Measurements from ENCODE around the gene PSMB10. TPM values are rescaled to one million over a fixed set of nuclear protein-coding genes. Genes with fewer than 3 reads are reported as not detected.
"Not testable (repeated sequence)": the region's sequence is repeated elsewhere in the genome, so short reads cannot be mapped to it uniquely, and the experiment has no call there.

PSMB10 gene
- total and polyA plus RNA-seq, 3 experiments from 2014 or later = 176 to 518 (median 189) TPM

- no peaks in the 10 kb centered on the region for H3K36me3 ChIP-seq (ENCODE audit: insufficient read depth, low read length)
- ChIA-PET CTCF (no interaction called here), POLR2A (no interaction called here)
- Mint-ChIP-seq H3K27ac (peak overlapping the region in 7 of 8 donors; percentile 15 to 88 (median 54)), H3K4me3 (no peak overlapping the region), H3K4me1 (peaks cover 20 to 50% (median 29%) of the 10 kb centered on the region in 3 donors), H3K36me3 (peaks cover 0 to 62% (median 7%) of the 10 kb centered on the region in 3 donors), H3K9me3 (no peaks in the 10 kb centered on the region), H3K27me3 (no peaks in the 10 kb centered on the region)
- no peaks in the 10 kb centered on the region for H3K9me3 ChIP-seq (ENCODE audit: low read length)
- no peak for DNase-seq
- H3K27ac ChIP-seq (ENCODE audit: low read depth, low read length) = no peak overlapping the region
- H3K4me3 ChIP-seq (ENCODE audit: low read length) = no peak overlapping the region
- no peaks in the 10 kb centered on the region for H3K27me3 ChIP-seq (ENCODE audit: insufficient read depth, low read length, poor library complexity, severe bottlenecking)
- peaks cover 5% of the 10 kb centered on the region for H3K4me1 ChIP-seq (ENCODE audit: insufficient read depth, low read length)
Measured at GRCh38 chr16:67917140-67917851, 19.4 kb downstream of the PSMB10 start.

DNA sequence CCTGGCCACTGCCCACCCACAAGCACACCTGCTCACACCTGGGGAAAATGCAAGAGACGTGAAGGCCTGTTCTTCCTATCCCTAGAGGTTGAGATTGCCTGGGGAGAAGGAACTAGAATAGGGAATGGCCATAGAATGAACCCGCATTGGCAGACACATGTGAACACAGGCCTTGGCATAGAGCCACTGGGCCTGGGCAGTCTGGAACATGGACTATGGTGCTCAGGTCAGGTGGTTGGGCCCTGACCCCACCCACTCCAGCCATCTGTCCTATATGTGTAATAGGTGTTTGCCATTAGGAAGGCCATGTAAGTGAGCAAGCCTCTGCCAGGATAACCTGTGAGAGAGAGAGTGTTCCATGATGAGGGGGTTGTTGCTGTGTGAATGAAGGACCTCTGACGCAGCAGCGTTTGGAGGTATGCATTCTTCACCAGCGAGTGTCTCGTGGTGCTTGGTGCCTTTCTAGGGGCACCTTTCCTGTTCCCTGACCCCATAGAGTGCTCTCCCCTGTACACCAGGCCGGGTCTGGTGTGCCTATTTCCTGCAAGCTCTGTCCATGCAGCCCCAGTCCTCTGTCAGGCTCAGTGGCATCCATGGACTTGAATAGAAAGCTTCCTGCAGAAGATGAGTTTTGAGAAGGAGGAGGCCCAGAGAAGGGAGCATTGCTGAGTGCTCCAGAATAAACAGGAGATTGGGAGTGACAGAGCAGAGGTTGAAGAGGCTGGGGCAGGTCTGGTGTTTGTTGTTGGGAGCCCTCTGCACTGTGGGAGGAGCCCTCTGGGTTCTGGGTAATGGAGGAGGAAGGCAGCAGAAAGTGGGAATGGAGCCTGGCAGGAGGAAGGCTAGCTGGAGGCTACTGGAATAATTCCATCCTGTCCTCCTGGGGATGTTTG is 20.6 kb downstream of the PSMB10 start:
- Mint-ChIP-seq H3K27me3 (no peaks in the 10 kb centered on the region), H3K9me3 (no peaks in the 10 kb centered on the region), H3K27ac (peak overlapping the region in 5 of 8 donors; percentile 17 to 86 (median 42)), H3K36me3 (peaks cover 0 to 60% (median 5%) of the 10 kb centered on the region in 3 donors), H3K4me3 (no peak overlapping the region), H3K4me1 (peaks cover 20 to 51% (median 31%) of the 10 kb centered on the region in 3 donors)
- Histone ChIP-seq H3K36me3 (ENCODE audit: insufficient read depth, low read length) (no peaks in the 10 kb centered on the region), H3K4me1 (ENCODE audit: insufficient read depth, low read length) (peaks cover 5% of the 10 kb centered on the region), H3K9me3 (ENCODE audit: low read length) (no peaks in the 10 kb centered on the region), H3K27ac (ENCODE audit: low read depth, low read length) (peak overlapping the region; percentile 6), H3K4me3 (ENCODE audit: low read length) (no peak overlapping the region), H3K27me3 (ENCODE audit: insufficient read depth, low read length, poor library complexity, severe bottlenecking) (no peaks in the 10 kb centered on the region)
- CTCF ChIA-PET = interaction anchor here (1.1 kb wide), 1 partner anchor 73 kb away, joined by 3 read pairs; no protein-coding TSS in a partner anchor
- no peak for DNase-seq
- POLR2A ChIA-PET = no interaction called here

- H3K4me1 ChIP-seq (ENCODE audit: insufficient read depth, low read length); DNase-seq; H3K4me3 Mint-ChIP-seq; H3K27ac ChIP-seq (ENCODE audit: low read depth, low read length); H3K9me3 Mint-ChIP-seq; H3K36me3 ChIP-seq (ENCODE audit: insufficient read depth, low read length); H3K4me3 ChIP-seq (ENCODE audit: low read length); H3K9me3 ChIP-seq (ENCODE audit: low read length); H3K27me3 Mint-ChIP-seq; POLR2A ChIA-PET; H3K27me3 ChIP-seq (ENCODE audit: insufficient read depth, low read length, poor library complexity, severe bottlenecking): not testable (repeated sequence)
- peak overlapping the region in 3 of 8 donors; percentile 17 to 47 (median 42) for H3K27ac Mint-ChIP-seq
- CTCF ChIA-PET = interaction anchor here (1.1 kb wide), 1 partner anchor 72 kb away, joined by 3 read pairs; no protein-coding TSS in a partner anchor
- H3K4me1 Mint-ChIP-seq = peaks cover 20 to 54% (median 30%) of the 10 kb centered on the region in 3 donors
- peaks cover 0 to 62% (median 5%) of the 10 kb centered on the region in 3 donors for H3K36me3 Mint-ChIP-seq
Measured at GRCh38 chr16:67915496-67915769, 21.2 kb downstream of the PSMB10 start.

DNA sequence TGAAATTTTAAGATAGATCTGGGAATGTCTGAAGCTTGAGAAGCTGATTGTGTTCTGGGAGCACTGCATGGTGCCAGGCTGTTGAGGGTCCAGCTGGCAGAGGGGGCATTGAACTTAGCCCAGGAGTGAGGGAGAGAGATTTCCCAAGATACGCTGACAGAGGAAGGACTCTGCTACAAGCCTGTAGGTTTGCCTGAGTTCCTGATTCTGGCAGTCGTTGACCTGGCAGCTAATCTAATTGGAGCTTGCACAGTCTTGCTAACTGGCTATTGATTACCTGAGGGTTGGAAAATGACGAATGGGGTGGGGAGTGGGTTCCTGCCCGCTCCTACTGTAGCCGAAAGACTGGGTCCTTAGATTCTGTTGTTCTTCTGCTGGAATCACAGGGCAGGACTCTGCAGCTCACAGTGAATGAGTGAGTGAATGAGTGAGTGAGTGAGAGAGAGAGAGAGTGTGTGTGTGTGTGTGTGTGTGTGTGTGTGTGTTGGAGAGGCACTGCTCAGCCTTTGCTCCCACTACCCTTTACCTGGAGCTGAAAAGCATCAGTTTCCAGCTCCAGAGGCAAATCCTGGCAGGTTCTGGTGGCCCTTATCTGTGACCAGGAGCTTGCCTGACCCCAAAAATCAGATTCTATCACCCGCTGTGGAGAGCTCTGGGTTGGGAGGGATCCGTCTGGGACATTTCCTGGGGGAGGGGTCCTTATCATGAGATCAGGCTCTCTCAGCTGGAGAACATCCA is 21.7 kb downstream of the PSMB10 start:
- peaks cover 23 to 53% (median 30%) of the 10 kb centered on the region in 3 donors for H3K4me1 Mint-ChIP-seq
- ChIA-PET POLR2A (no interaction called here), CTCF (interaction anchor here (1.0 to 1.4 kb wide), 3 partner anchors 10 to 71 kb away, joined by 3 to 5 read pairs (median 4); no protein-coding TSS in a partner anchor)
- Histone ChIP-seq H3K4me3 (ENCODE audit: low read length) (no peak overlapping the region), H3K36me3 (ENCODE audit: insufficient read depth, low read length) (peaks cover 4% of the 10 kb centered on the region), H3K27ac (ENCODE audit: low read depth, low read length) (no peak overlapping the region), H3K27me3 (ENCODE audit: insufficient read depth, low read length, poor library complexity, severe bottlenecking) (no peaks in the 10 kb centered on the region), H3K4me1 (ENCODE audit: insufficient read depth, low read length) (peaks cover 5% of the 10 kb centered on the region), H3K9me3 (ENCODE audit: low read length) (no peaks in the 10 kb centered on the region)
- no peak for DNase-seq
- H3K27ac Mint-ChIP-seq = peak overlapping the region in 4 of 8 donors; percentile 47 to 70 (median 62)
- H3K4me3 Mint-ChIP-seq = no peak overlapping the region
- no peaks in the 10 kb centered on the region for H3K9me3 Mint-ChIP-seq
- no peaks in the 10 kb centered on the region for H3K27me3 Mint-ChIP-seq
- H3K36me3 Mint-ChIP-seq = peaks cover 0 to 64% (median 5%) of the 10 kb centered on the region in 3 donors

GRCh38 chr16:67910158-67910557 is 26.5 kb downstream of the PSMB10 start:
- Mint-ChIP-seq H3K36me3 (peaks cover 0 to 42% (median 10%) of the 10 kb centered on the region in 3 donors), H3K27me3 (no peaks in the 10 kb centered on the region), H3K4me1 (peaks cover 11 to 24% (median 17%) of the 10 kb centered on the region in 3 donors), H3K9me3 (no peaks in the 10 kb centered on the region), H3K27ac (peak overlapping the region in 1 of 8 donors; percentile 60), H3K4me3 (no peak overlapping the region)
- ChIA-PET CTCF (interaction anchor here (1.0 to 2.2 kb wide), 2 partner anchors 18 to 94 kb away, joined by 4 to 6 read pairs; no protein-coding TSS in a partner anchor), POLR2A (no interaction called here)
- no peak for DNase-seq
- no peaks in the 10 kb centered on the region for H3K27me3 ChIP-seq (ENCODE audit: insufficient read depth, low read length, poor library complexity, severe bottlenecking)
- H3K4me3 ChIP-seq (ENCODE audit: low read length) = no peak overlapping the region
- H3K4me1 ChIP-seq (ENCODE audit: insufficient read depth, low read length) = no peaks in the 10 kb centered on the region
- no peak overlapping the region for H3K27ac ChIP-seq (ENCODE audit: low read depth, low read length)
- H3K9me3 ChIP-seq (ENCODE audit: low read length) = no peaks in the 10 kb centered on the region
- peaks cover 14% of the 10 kb centered on the region for H3K36me3 ChIP-seq (ENCODE audit: insufficient read depth, low read length)

DNA sequence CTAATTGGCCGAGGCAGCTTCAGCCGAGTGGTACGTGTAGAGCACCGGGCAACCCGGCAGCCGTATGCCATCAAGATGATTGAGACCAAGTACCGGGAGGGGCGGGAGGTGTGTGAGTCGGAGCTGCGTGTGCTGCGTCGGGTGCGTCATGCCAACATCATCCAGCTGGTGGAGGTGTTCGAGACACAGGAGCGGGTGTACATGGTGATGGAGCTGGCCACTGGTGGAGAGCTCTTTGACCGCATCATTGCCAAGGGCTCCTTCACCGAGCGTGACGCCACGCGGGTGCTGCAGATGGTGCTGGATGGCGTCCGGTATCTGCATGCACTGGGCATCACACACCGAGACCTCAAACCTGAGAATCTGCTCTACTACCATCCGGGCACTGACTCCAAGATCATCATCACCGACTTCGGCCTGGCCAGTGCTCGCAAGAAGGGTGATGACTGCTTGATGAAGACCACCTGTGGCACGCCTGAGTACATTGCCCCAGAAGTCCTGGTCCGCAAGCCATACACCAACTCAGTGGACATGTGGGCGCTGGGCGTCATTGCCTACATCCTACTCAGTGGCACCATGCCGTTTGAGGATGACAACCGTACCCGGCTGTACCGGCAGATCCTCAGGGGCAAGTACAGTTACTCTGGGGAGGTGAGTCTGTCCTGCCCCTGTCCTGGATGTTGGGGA is 27.5 kb downstream of the PSMB10 start:
- DNase-seq = no peak
- no peak overlapping the region for H3K4me3 ChIP-seq (ENCODE audit: low read length)
- H3K36me3 Mint-ChIP-seq = peaks cover 0 to 39% (median 9%) of the 10 kb centered on the region in 3 donors
- H3K9me3 ChIP-seq (ENCODE audit: low read length) = no peaks in the 10 kb centered on the region
- no peaks in the 10 kb centered on the region for H3K27me3 ChIP-seq (ENCODE audit: insufficient read depth, low read length, poor library complexity, severe bottlenecking)
- H3K27me3 Mint-ChIP-seq = no peaks in the 10 kb centered on the region
- no peaks in the 10 kb centered on the region for H3K9me3 Mint-ChIP-seq
- H3K27ac Mint-ChIP-seq = peak overlapping the region in 3 of 8 donors; percentile 51 to 97 (median 90)
- H3K36me3 ChIP-seq (ENCODE audit: insufficient read depth, low read length) = peaks cover 14% of the 10 kb centered on the region
- H3K27ac ChIP-seq (ENCODE audit: low read depth, low read length) = no peak overlapping the region
- no peaks in the 10 kb centered on the region for H3K4me1 ChIP-seq (ENCODE audit: insufficient read depth, low read length)
- ChIA-PET CTCF (interaction anchor here (2.0 to 2.2 kb wide), 2 partner anchors 19 to 25 kb away, joined by 6 to 7 read pairs; partner anchors contain the start of gene NRN1L), POLR2A (no interaction called here)
- peaks cover 7 to 18% (median 12%) of the 10 kb centered on the region in 3 donors for H3K4me1 Mint-ChIP-seq
- H3K4me3 Mint-ChIP-seq = no peak overlapping the region

DNA sequence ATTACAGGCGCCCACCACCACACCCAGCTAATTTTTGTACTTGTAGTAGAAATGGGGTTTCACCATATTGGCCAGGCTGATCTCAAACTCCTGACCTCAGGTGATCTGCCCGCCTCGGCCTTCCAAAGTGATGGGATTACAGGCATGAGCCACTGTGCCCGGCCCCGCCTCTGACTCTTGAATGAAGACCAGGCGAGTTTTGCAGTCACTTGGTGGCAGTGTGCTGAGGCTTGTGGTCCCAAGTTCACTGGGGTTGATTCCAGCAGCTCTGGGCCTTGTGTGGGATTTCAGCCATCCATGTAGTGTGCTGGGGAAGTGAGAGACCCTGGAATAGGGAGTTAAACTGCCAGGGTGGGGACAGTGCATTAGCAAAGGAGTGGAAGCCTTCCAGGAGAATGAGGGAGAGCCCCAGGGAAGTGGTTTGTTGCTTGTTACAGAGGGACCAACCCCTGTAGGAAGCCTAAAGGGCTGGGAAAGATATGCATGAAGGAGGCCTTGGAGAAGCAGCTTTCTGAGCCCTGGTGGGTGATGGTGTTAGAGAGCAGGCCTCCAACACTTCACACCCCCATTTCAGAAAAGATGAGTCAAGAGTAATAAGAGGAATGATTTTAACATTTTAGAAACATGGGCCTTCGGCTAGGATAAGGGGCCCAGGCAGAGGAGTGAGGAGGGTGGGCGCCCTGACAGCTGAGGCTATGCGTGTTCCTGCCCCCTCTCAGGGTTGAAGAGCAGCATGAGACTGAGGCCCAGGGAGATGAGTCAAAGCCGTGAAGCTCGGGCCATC is 29.1 kb downstream of the PSMB10 start:
- H3K4me3 ChIP-seq (ENCODE audit: low read length) = no peak overlapping the region
- peak overlapping the region in 5 of 8 donors; percentile 17 to 91 (median 63) for H3K27ac Mint-ChIP-seq
- peaks cover 0 to 46% (median 9%) of the 10 kb centered on the region in 3 donors for H3K36me3 Mint-ChIP-seq
- no peaks in the 10 kb centered on the region for H3K27me3 ChIP-seq (ENCODE audit: insufficient read depth, low read length, poor library complexity, severe bottlenecking)
- peaks cover 14% of the 10 kb centered on the region for H3K36me3 ChIP-seq (ENCODE audit: insufficient read depth, low read length)
- peaks cover 5 to 14% (median 12%) of the 10 kb centered on the region in 3 donors for H3K4me1 Mint-ChIP-seq
- H3K4me1 ChIP-seq (ENCODE audit: insufficient read depth, low read length) = no peaks in the 10 kb centered on the region
- POLR2A ChIA-PET = no interaction called here
- CTCF ChIA-PET = interaction anchor here (2.0 kb wide), 1 partner anchor 24 kb away, joined by 7 read pairs; the partner anchor contains the start of gene NRN1L
- H3K9me3 ChIP-seq (ENCODE audit: low read length) = no peaks in the 10 kb centered on the region
- H3K27me3 Mint-ChIP-seq = no peaks in the 10 kb centered on the region
- H3K4me3 Mint-ChIP-seq = no peak overlapping the region
- no peaks in the 10 kb centered on the region for H3K9me3 Mint-ChIP-seq
- DNase-seq = no peak
- no peak overlapping the region for H3K27ac ChIP-seq (ENCODE audit: low read depth, low read length)
